ENCODE measurements around the gene SORCS1.

- TF ChIP-seq EZH2 (IDR thresholded peaks at IDR 0.05), result no peak
- no peak for TF ChIP-seq POLR2AphosphoS5 (IDR thresholded peaks at IDR 0.05; ENCODE audit: borderline replicate concordance, low read depth, low read length)
- no peak for TF ChIP-seq FOXP2 (optimal IDR thresholded peaks at IDR 0.05; ENCODE audit: control extremely low read depth, extremely low read length, insufficient read depth)
Measured at GRCh38 chr10:106857728-106858127, 306.8 kb downstream of the SORCS1 start.
